ENCODE measurements around the gene C1orf232. TPM values are rescaled to one million over a fixed set of nuclear protein-coding genes. Genes with fewer than 3 reads are reported as not detected.

The C1orf232 gene
- total and polyA plus RNA-seq, 9 donors: not detected

DNA sequence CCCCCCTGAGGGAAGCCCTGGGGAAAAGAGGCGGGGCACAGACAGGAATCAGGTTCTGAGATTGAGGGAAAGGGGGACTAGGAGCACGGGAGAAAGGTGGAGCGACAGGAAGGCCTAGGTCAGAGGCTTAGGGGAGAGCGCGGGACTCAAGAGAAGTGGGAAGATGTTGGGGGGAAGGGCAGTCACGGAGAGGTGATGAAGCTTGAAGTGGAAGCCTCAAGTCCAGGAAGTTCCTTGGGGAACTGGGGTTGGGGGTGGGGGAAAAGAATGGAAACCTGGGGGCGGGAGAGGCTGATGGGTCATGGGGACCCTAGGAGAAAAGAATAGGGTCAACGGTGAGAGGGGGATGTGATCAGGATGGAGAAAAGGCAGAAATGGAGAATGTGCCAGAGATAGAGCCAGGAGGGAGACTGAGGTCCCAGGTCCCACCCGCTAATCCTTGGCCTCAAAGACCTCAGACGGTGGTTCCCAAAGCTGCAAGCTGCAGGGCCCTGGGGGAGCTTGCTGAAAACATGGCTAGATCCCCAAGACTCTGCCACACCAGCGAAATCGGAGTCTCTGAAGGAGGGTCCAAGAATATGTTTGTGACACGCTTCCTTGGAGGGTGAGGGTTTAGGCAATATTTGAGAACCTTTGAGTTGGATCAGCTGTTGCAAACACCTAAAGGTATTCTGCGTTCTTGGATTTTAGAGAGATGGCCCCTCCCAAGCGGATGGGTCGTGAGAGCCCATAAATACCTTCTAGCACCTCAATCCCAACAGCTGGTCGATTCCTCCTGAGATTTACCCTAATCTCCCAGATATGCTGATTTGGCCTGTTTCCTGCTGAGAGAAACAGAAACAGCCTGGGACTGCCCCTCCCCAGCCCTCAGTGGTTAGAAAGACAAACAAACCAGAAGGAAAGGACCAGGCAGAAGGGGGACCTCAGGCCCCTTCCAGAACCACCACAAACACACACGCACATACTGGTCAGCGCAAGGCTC, 3.6 kb downstream of the C1orf232 start:
- Histone ChIP-seq H3K9me3 (replicated peaks; ENCODE audit: control insufficient read depth, low read depth, low read length) (no peaks in the 10 kb centered on the region), H3K4me3 (ENCODE audit: low read length) (no peak overlapping the region), H3K27me3 (ENCODE audit: control insufficient read depth, insufficient read depth, low read length) (peaks cover 15% of the 10 kb centered on the region), H3K4me1 (ENCODE audit: control insufficient read depth, insufficient read depth, low read length) (peaks cover 40% of the 10 kb centered on the region), H3K36me3 (ENCODE audit: control insufficient read depth, insufficient read depth, low read length) (no peaks in the 10 kb centered on the region), H3K27ac (ENCODE audit: low read length) (no peak overlapping the region)
- no peak for DNase-seq
- 48% methylated on average over 11 of the region's 19 CpGs for WGBS (ENCODE audit: insufficient coverage)

DNA sequence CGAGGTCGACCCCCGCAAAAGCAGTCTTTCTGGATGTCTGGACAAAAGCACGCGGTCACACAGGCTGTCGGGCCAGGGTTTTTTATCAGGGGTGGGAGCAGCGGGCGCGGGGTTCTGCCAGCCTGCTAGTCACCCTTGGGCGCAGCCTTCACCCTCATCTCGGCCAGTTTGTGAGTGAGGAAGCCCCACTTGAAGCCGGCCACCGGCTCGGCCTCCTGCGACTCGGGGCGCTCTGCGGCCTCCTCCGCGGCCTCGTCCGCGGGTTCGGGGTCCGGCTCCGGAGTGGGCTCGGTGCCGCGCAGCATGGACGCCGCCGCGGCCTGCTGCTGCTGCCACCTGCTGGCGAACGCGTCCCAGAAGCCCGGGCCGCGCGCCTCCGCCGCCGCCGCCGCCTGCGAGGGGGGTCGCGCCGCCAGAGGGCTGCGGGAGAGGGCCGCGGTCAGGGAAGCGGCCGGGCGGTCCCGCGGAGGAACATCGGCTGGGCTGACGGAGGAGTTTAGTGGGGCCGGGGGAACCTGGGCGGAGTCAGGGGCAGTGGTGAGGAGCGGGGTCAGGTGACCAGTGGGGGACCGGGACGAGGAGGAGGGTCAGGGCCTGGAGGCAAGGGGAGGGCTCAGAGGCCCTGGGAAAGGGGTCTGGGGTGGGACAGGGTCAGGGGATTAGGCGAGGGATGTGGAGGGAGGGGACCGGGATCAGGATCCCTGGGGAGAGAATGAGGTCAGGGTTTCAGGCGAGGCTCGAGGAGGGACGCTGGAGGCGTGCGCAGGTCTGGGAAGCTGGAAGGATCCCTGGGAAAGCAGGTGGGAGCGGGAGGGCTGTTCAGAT, 4.5 kb downstream of the C1orf232 start:
- Histone ChIP-seq H3K27ac (ENCODE audit: low read length) (no peak overlapping the region), H3K27me3 (ENCODE audit: control insufficient read depth, insufficient read depth, low read length) (peaks cover 15% of the 10 kb centered on the region)
- peak; percentile 48 for DNase-seq

DNA sequence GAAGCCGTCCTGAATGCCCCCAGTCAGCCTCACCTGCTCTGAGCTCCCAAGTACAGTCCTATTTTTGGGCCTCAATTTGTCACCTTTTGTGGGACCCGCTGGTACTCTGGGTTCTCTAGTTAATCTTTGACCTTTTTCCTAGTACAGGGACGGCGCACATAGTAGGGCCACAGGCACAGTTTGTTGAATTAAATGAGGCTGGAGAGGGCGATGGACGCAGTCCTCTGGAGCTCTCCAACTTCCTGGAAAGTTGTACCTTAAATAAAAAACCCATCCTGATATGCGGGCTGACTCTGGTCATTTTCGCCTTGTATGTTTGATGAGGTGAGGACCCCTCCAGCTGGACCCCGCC, 5.1 kb downstream of the C1orf232 start:
- WGBS (ENCODE audit: insufficient coverage): 73% methylated on average over 3 of the region's 9 CpGs
- Histone ChIP-seq H3K4me3 (ENCODE audit: low read length) (no peak overlapping the region), H3K4me1 (ENCODE audit: control insufficient read depth, insufficient read depth, low read length) (peaks cover 40% of the 10 kb centered on the region), H3K27me3 (ENCODE audit: control insufficient read depth, insufficient read depth, low read length) (peaks cover 15% of the 10 kb centered on the region), H3K27ac (ENCODE audit: low read length) (no peak overlapping the region), H3K36me3 (ENCODE audit: control insufficient read depth, insufficient read depth, low read length) (no peaks in the 10 kb centered on the region), H3K9me3 (replicated peaks; ENCODE audit: control insufficient read depth, low read depth, low read length) (no peaks in the 10 kb centered on the region)
- no peak for DNase-seq

More for the DNA sequence above, 4.5 kb downstream of the C1orf232 start:
- Histone ChIP-seq H3K4me1 (ENCODE audit: control insufficient read depth, insufficient read depth, low read length) (peaks cover 42% of the 10 kb centered on the region), H3K36me3 (ENCODE audit: control insufficient read depth, insufficient read depth, low read length) (no peaks in the 10 kb centered on the region), H3K4me3 (ENCODE audit: low read length) (peak overlapping the region; percentile 33), H3K9me3 (replicated peaks; ENCODE audit: control insufficient read depth, low read depth, low read length) (no peaks in the 10 kb centered on the region)
- 9% methylated on average over 72 of the region's 72 CpGs for WGBS (ENCODE audit: insufficient coverage)

DNA sequence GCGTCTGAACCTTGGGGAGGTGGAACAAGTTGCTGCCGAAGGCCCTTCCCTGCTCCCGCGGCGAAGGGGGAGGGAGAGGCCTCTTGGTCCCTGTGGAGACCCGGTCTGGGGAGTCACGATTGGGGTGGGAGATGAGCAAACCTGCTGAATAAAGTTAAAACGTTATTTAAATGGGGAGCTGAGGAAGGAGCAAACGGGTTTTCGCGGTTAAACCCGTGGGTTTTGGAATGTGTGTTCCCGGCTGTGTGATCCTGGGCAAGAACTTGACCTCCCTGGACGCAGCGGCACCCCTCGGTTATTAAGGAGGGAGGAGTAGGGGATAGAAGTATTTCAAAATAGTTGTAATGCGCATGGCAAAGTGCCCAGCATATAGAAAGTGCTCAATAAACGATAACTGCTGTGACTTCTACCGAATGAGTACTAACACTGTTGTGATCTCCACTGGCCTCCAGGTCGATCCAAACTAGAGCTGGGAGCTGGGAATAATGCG, 6.5 kb downstream of the C1orf232 start:
- Histone ChIP-seq H3K4me1 (ENCODE audit: control insufficient read depth, insufficient read depth, low read length) (peaks cover 44% of the 10 kb centered on the region), H3K27me3 (ENCODE audit: control insufficient read depth, insufficient read depth, low read length) (peaks cover 18% of the 10 kb centered on the region), H3K9me3 (replicated peaks; ENCODE audit: control insufficient read depth, low read depth, low read length) (no peaks in the 10 kb centered on the region), H3K4me3 (ENCODE audit: low read length) (peak overlapping the region; percentile 46), H3K27ac (ENCODE audit: low read length) (no peak overlapping the region), H3K36me3 (ENCODE audit: control insufficient read depth, insufficient read depth, low read length) (no peaks in the 10 kb centered on the region)
- 35% methylated on average over 18 of the region's 21 CpGs for WGBS (ENCODE audit: insufficient coverage)
- DNase-seq: no peak

DNA sequence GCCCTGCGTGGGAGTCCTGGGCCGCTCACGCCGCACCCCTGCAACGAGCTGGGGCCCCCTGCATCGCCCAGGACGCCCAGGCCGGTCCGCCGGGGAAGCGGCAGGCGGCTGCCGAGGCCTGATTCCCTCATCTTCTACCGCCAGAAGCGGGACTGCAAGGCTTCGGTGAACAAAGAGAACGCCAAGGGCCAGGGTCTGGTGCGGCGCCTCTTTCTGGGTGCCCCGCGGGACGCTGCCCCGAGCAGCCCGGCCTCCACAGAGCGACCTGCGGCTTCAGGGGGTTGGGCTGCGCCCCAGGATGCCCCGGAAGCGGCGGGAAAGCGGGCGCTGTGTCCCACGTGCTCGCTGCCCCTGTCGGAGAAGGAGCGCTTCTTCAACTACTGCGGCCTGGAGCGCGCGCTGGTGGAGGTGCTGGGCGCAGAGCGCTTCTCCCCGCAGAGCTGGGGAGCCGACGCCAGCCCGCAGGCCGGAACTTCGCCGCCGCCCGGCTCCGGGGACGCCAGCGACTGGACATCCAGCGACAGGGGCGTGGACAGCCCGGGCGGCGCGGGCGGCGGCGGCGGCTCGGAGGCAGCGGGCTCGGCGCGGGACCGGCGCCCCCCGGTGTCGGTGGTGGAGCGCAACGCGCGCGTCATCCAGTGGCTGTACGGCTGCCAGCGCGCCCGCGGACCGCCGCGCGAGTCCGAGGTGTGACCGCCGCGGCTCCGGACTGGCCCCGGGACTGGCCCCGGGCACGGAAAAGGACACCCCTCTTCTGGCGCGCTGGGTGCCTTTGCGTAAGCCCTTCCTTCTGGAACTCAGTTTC, 7.1 kb downstream of the C1orf232 start:
- Histone ChIP-seq H3K4me1 (ENCODE audit: control insufficient read depth, insufficient read depth, low read length) (peaks cover 48% of the 10 kb centered on the region), H3K27ac (ENCODE audit: low read length) (peak overlapping the region; percentile 20), H3K27me3 (ENCODE audit: control insufficient read depth, insufficient read depth, low read length) (peaks cover 18% of the 10 kb centered on the region), H3K9me3 (replicated peaks; ENCODE audit: control insufficient read depth, low read depth, low read length) (no peaks in the 10 kb centered on the region), H3K36me3 (ENCODE audit: control insufficient read depth, insufficient read depth, low read length) (no peaks in the 10 kb centered on the region), H3K4me3 (ENCODE audit: low read length) (peak overlapping the region; percentile 46)
- 1% methylated on average over 98 of the region's 98 CpGs for WGBS (ENCODE audit: insufficient coverage)
- DNase-seq: peak; percentile 69

GRCh38 chr1:26160527-26161414, 8.0 kb downstream of the C1orf232 start:
- peak overlapping the region; percentile 46 for H3K4me3 ChIP-seq (ENCODE audit: low read length)
- DNase-seq: no peak
- no peak overlapping the region for H3K27ac ChIP-seq (ENCODE audit: low read length)
- peaks cover 24% of the 10 kb centered on the region for H3K27me3 ChIP-seq (ENCODE audit: control insufficient read depth, insufficient read depth, low read length)
- H3K36me3 ChIP-seq (ENCODE audit: control insufficient read depth, insufficient read depth, low read length): no peaks in the 10 kb centered on the region
- H3K9me3 ChIP-seq (replicated peaks; ENCODE audit: control insufficient read depth, low read depth, low read length): no peaks in the 10 kb centered on the region
- H3K4me1 ChIP-seq (ENCODE audit: control insufficient read depth, insufficient read depth, low read length): peaks cover 51% of the 10 kb centered on the region
- WGBS (ENCODE audit: insufficient coverage): 13% methylated on average over 9 of the region's 18 CpGs

DNA sequence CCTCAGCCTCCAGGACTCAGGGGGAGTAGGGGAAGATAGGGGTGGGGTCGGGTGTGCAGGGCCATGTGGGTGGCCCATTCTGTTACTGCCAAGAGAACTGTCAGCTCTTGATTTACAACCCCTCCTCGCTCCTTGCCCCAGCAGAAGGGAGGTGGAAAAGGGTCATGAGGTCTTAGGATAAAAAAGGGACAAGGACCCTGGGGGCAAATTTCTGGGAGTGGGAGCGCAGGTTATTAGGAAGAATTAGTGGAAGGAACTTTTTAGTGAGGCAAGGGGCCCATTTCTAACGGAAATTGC, 9.1 kb downstream of the C1orf232 start:
- peaks cover 55% of the 10 kb centered on the region for H3K4me1 ChIP-seq (ENCODE audit: control insufficient read depth, insufficient read depth, low read length)
- DNase-seq: no peak
- H3K4me3 ChIP-seq (ENCODE audit: low read length): peak overlapping the region; percentile 16
- peaks cover 35% of the 10 kb centered on the region for H3K27me3 ChIP-seq (ENCODE audit: control insufficient read depth, insufficient read depth, low read length)
- H3K36me3 ChIP-seq (ENCODE audit: control insufficient read depth, insufficient read depth, low read length): no peaks in the 10 kb centered on the region
- no peaks in the 10 kb centered on the region for H3K9me3 ChIP-seq (replicated peaks; ENCODE audit: control insufficient read depth, low read depth, low read length)
- 100% methylated on average over 1 of the region's 4 CpGs for WGBS (ENCODE audit: insufficient coverage)
- peak overlapping the region; percentile 35 for H3K27ac ChIP-seq (ENCODE audit: low read length)

GRCh38 chr1:26158908-26159742, 9.6 kb downstream of the C1orf232 start, which contains the start of gene FAM110D:
Gene FAM110D (plus strand): TSS chr1:26159079. CDS start chr1:26161292, 2,213 bp downstream.
- peaks cover 53% of the 10 kb centered on the region for H3K4me1 ChIP-seq (ENCODE audit: control insufficient read depth, insufficient read depth, low read length)
- H3K27ac ChIP-seq (ENCODE audit: low read length): peak within 1 kb of the TSS; percentile 35
- no peaks in the 10 kb centered on the region for H3K9me3 ChIP-seq (replicated peaks; ENCODE audit: control insufficient read depth, low read depth, low read length)
- WGBS (ENCODE audit: insufficient coverage): 18% methylated on average over 2 of the region's 6 CpGs
- no peaks in the 10 kb centered on the region for H3K36me3 ChIP-seq (ENCODE audit: control insufficient read depth, insufficient read depth, low read length)
- peak; percentile 33 for DNase-seq
- peaks cover 35% of the 10 kb centered on the region for H3K27me3 ChIP-seq (ENCODE audit: control insufficient read depth, insufficient read depth, low read length)
- peak within 1 kb of the TSS; percentile 16 for H3K4me3 ChIP-seq (ENCODE audit: low read length)
